ENCODE results near the gene POLR2C. TPM values are rescaled to one million over a fixed set of nuclear protein-coding genes. Genes with fewer than 3 reads are reported as not detected.

POLR2C gene
- total and polyA plus RNA-seq, 2 of the 13 experiments (the other 11 are each of a cell fraction or from before 2014, with no cell fraction given): 104 to 216 TPM

- TF ChIP-seq ZNF563 (CRISPR knock-in tag; IDR thresholded peaks at IDR 0.05): peak; percentile 92
- peak; percentile 85; the same call in 1 of the 2 replicates for TF ChIP-seq ZFP90 (CRISPR knock-in tag; IDR thresholded peaks at IDR 0.05; ENCODE audit: borderline replicate concordance)
- TF ChIP-seq SP4 (CRISPR knock-in tag; IDR thresholded peaks at IDR 0.05): peak; percentile 33; the same call in 1 of the 2 replicates
- peak; percentile 68 for TF ChIP-seq MNT (IDR thresholded peaks at IDR 0.05)
- peak; percentile 85; the same call in 1 of the 2 replicates for TF ChIP-seq DR1 (CRISPR knock-in tag; IDR thresholded peaks at IDR 0.05)
- peak; percentile 81 for TF ChIP-seq ZBTB44 (CRISPR knock-in tag; IDR thresholded peaks at IDR 0.05)
- TF ChIP-seq LRRFIP1 (CRISPR knock-in tag; conservative IDR thresholded peaks at IDR 0.05): no peak
- TF ChIP-seq BORCS8-MEF2B (CRISPR knock-in tag; IDR thresholded peaks at IDR 0.05): peak; percentile 93
- no peak for TF ChIP-seq ZEB1 (IDR thresholded peaks at IDR 0.05; ENCODE audit: insufficient replicate concordance, low read depth)
- 0 out of 2 replicates have a peak, but pooled peaks have one; percentile 71 for TF ChIP-seq ZNF850 (CRISPR knock-in tag; conservative IDR thresholded peaks at IDR 0.05)
- peak; percentile 75 for TF ChIP-seq TSC22D2 (CRISPR knock-in tag; IDR thresholded peaks at IDR 0.05; ENCODE audit: borderline replicate concordance)
- peak; percentile 84; the same call in 1 of the 2 replicates for TF ChIP-seq ZNF614 (CRISPR knock-in tag; IDR thresholded peaks at IDR 0.05; ENCODE audit: borderline replicate concordance)
- TF ChIP-seq ZNF460 (CRISPR knock-in tag; IDR thresholded peaks at IDR 0.05; ENCODE audit: borderline replicate concordance): no peak
- peak; percentile 89; the same call in 1 of the 2 replicates for TF ChIP-seq GZF1 (CRISPR knock-in tag; IDR thresholded peaks at IDR 0.05)
- peak; percentile 73 for TF ChIP-seq E2F1 (CRISPR knock-in tag; IDR thresholded peaks at IDR 0.05)
- peak; percentile 58 for TF ChIP-seq ARID5B (CRISPR knock-in tag; IDR thresholded peaks at IDR 0.05)
- TF ChIP-seq ZNF720 (CRISPR knock-in tag; IDR thresholded peaks at IDR 0.05): no peak
- TF ChIP-seq PAWR (CRISPR knock-in tag; IDR thresholded peaks at IDR 0.05; ENCODE audit: borderline replicate concordance): peak; percentile 99; the same call in 1 of the 2 replicates
Observed at GRCh38 chr16:57447186-57447962, 15.1 kb upstream of the POLR2C start, which contains the start of the genes CIAPIN1 and COQ9 (continued).
